HG02759 (cell line): ENCODE measurements around the gene RIPOR3.
"Not testable (repeated sequence)": the region's sequence is repeated elsewhere in the genome, so short reads cannot be mapped to it uniquely, and the experiment has no call there.

Source experiments
- ATAC-seq: cut with Tn5 transposase; IDR thresholded peaks from one replicate; pipeline ENCODE4 v1.9.1; 2021; ENCODE audit warnings: mild to moderate bottlenecking, moderate library complexity; ENCODE audit not compliant: unreplicated experiment

RIPOR3 gene

GRCh38 chr20:50635014-50635557, 56.3 kb downstream of the RIPOR3 start:
- ATAC-seq = no peak

GRCh38 chr20:50634191-50634590, 57.2 kb downstream of the RIPOR3 start:
- no peak for ATAC-seq

- ATAC-seq = no peak
Measured at GRCh38 chr20:50633361-50633760, 58.0 kb downstream of the RIPOR3 start.

GRCh38 chr20:50632701-50633100, 58.6 kb downstream of the RIPOR3 start:
- no peak for ATAC-seq

GRCh38 chr20:50632236-50632635, 59.1 kb downstream of the RIPOR3 start:
- no peak for ATAC-seq

GRCh38 chr20:50630578-50631263, 60.6 kb downstream of the RIPOR3 start:
- ATAC-seq = no peak

- ATAC-seq = no peak
Measured at GRCh38 chr20:50629670-50630045, 61.7 kb downstream of the RIPOR3 start.

GRCh38 chr20:50628853-50629669, 62.3 kb downstream of the RIPOR3 start:
- ATAC-seq = no peak

- ATAC-seq = no peak
Measured at GRCh38 chr20:50628332-50628731, 63.0 kb downstream of the RIPOR3 start.

GRCh38 chr20:50627747-50628146, 63.6 kb downstream of the RIPOR3 start:
- ATAC-seq = no peak

GRCh38 chr20:50625986-50626677, 65.2 kb downstream of the RIPOR3 start:
- ATAC-seq = no peak

- ATAC-seq = no peak
Measured at GRCh38 chr20:50624351-50625016, 66.9 kb downstream of the RIPOR3 start.

GRCh38 chr20:50621068-50621665, 70.2 kb downstream of the RIPOR3 start:
- ATAC-seq = no peak

GRCh38 chr20:50620459-50620858, 70.9 kb downstream of the RIPOR3 start:
- not testable (repeated sequence) for ATAC-seq

GRCh38 chr20:50618537-50618936, 72.8 kb downstream of the RIPOR3 start:
- ATAC-seq = no peak

GRCh38 chr20:50617022-50617421, 74.3 kb downstream of the RIPOR3 start:
- ATAC-seq = no peak

- no peak for ATAC-seq
Measured at GRCh38 chr20:50615407-50615806, 75.9 kb downstream of the RIPOR3 start.

GRCh38 chr20:50613438-50614169, 77.7 kb downstream of the RIPOR3 start:
- ATAC-seq = no peak

GRCh38 chr20:50611128-50611810, 80.1 kb downstream of the RIPOR3 start:
- ATAC-seq = no peak
